ENCODE results near the gene FOLR1. TPM values are rescaled to one million over a fixed set of nuclear protein-coding genes. Genes with fewer than 3 reads are reported as not detected.
"Not testable (repeated sequence)": the region's sequence is repeated elsewhere in the genome, so short reads cannot be mapped to it uniquely, and the experiment has no call there.

FOLR1 gene
- total RNA-seq, 1 experiment from 2014 or later, result 0.23 TPM

- Histone ChIP-seq H3K4me3 (no peak overlapping the region), H3K36me3 (no peaks in the 10 kb centered on the region), H3K9me3 (no peaks in the 10 kb centered on the region), H3K27me3 (no peaks in the 10 kb centered on the region)
- no peak for DNase-seq
Observed at GRCh38 chr11:72177656-72178055, 14.3 kb upstream of the FOLR1 start.

- no peak for DNase-seq
- H3K9me3 ChIP-seq, result no peaks in the 10 kb centered on the region
- no peaks in the 10 kb centered on the region for H3K36me3 ChIP-seq
- H3K27me3 ChIP-seq, result no peaks in the 10 kb centered on the region
- no peak overlapping the region for H3K4me3 ChIP-seq
Observed at GRCh38 chr11:72179049-72179803, 12.7 kb upstream of the FOLR1 start.

- no peaks in the 10 kb centered on the region for H3K9me3 ChIP-seq
- no peak overlapping the region for H3K4me3 ChIP-seq
- no peaks in the 10 kb centered on the region for H3K36me3 ChIP-seq
- no peak for DNase-seq
- no peaks in the 10 kb centered on the region for H3K27me3 ChIP-seq
Observed at GRCh38 chr11:72179804-72180396, 12.0 kb upstream of the FOLR1 start.

GRCh38 chr11:72180892-72181552, 10.9 kb upstream of the FOLR1 start:
- not testable (repeated sequence) for H3K9me3 ChIP-seq, H3K27me3 ChIP-seq, H3K4me3 ChIP-seq, H3K36me3 ChIP-seq
- peak; percentile 15 for DNase-seq

- peak; percentile 35 for DNase-seq
- not testable (repeated sequence) for H3K36me3 ChIP-seq, H3K4me3 ChIP-seq, H3K27me3 ChIP-seq, H3K9me3 ChIP-seq
Observed at GRCh38 chr11:72181553-72181958, 10.4 kb upstream of the FOLR1 start.

- no peak overlapping the region for H3K4me3 ChIP-seq
- H3K27me3 ChIP-seq, result no peaks in the 10 kb centered on the region
- H3K36me3 ChIP-seq, result no peaks in the 10 kb centered on the region
- no peak for DNase-seq
- no peaks in the 10 kb centered on the region for H3K9me3 ChIP-seq
Observed at GRCh38 chr11:72188267-72188666, 3.7 kb upstream of the FOLR1 start.

GRCh38 chr11:72189455-72190250, 2.3 kb upstream of the FOLR1 start:
- no peaks in the 10 kb centered on the region for H3K9me3 ChIP-seq
- no peaks in the 10 kb centered on the region for H3K36me3 ChIP-seq
- peak; percentile 43 for DNase-seq
- no peak overlapping the region for H3K4me3 ChIP-seq
- no peaks in the 10 kb centered on the region for H3K27me3 ChIP-seq

- no peaks in the 10 kb centered on the region for H3K9me3 ChIP-seq
- no peaks in the 10 kb centered on the region for H3K36me3 ChIP-seq
- no peaks in the 10 kb centered on the region for H3K27me3 ChIP-seq
- no peak for DNase-seq
- no peak overlapping the region for H3K4me3 ChIP-seq
Observed at GRCh38 chr11:72190631-72191071, 1.3 kb upstream of the FOLR1 start.

GRCh38 chr11:72195518-72196270, 3.8 kb downstream of the FOLR1 start:
- no peaks in the 10 kb centered on the region for H3K27me3 ChIP-seq
- no peaks in the 10 kb centered on the region for H3K9me3 ChIP-seq
- H3K36me3 ChIP-seq, result no peaks in the 10 kb centered on the region
- no peak overlapping the region for H3K4me3 ChIP-seq
- no peak for DNase-seq

GRCh38 chr11:72201445-72201844, 9.5 kb downstream of the FOLR1 start:
- H3K9me3 ChIP-seq, H3K27me3 ChIP-seq, DNase-seq, H3K36me3 ChIP-seq, H3K4me3 ChIP-seq: not testable (repeated sequence)

- H3K27me3 ChIP-seq, result no peaks in the 10 kb centered on the region
- H3K36me3 ChIP-seq, result no peaks in the 10 kb centered on the region
Observed at GRCh38 chr11:72202571-72202970, 10.6 kb downstream of the FOLR1 start.

GRCh38 chr11:72203163-72203562, 11.2 kb downstream of the FOLR1 start:
- Histone ChIP-seq H3K27me3 (no peaks in the 10 kb centered on the region), H3K9me3 (no peaks in the 10 kb centered on the region), H3K4me3 (no peak overlapping the region), H3K36me3 (no peaks in the 10 kb centered on the region)
- no peak for DNase-seq

More at GRCh38 chr11:72202571-72202970, 10.6 kb downstream of the FOLR1 start:
- Histone ChIP-seq H3K4me3 (no peak overlapping the region), H3K9me3 (no peaks in the 10 kb centered on the region)
- DNase-seq, result no peak

GRCh38 chr11:72204886-72205285, 12.9 kb downstream of the FOLR1 start:
- Histone ChIP-seq H3K4me3 (no peak overlapping the region), H3K36me3 (no peaks in the 10 kb centered on the region), H3K27me3 (no peaks in the 10 kb centered on the region), H3K9me3 (peaks cover 5% of the 10 kb centered on the region)
- DNase-seq, result no peak

GRCh38 chr11:72206794-72207193, 14.9 kb downstream of the FOLR1 start:
- not testable (repeated sequence) for H3K4me3 ChIP-seq, DNase-seq, H3K27me3 ChIP-seq, H3K9me3 ChIP-seq, H3K36me3 ChIP-seq

- DNase-seq, result no peak
- Histone ChIP-seq H3K27me3 (peaks cover 2% of the 10 kb centered on the region; the same call in 1 of the 2 replicates), H3K36me3 (no peaks in the 10 kb centered on the region), H3K4me3 (no peak overlapping the region), H3K9me3 (peaks cover 10% of the 10 kb centered on the region)
Observed at GRCh38 chr11:72208281-72208680, 16.3 kb downstream of the FOLR1 start.

- Histone ChIP-seq H3K9me3 (peaks cover 13% of the 10 kb centered on the region), H3K4me3 (no peak overlapping the region), H3K27me3 (peaks cover 2% of the 10 kb centered on the region; the same call in 1 of the 2 replicates), H3K36me3 (no peaks in the 10 kb centered on the region)
- DNase-seq, result no peak
Observed at GRCh38 chr11:72209101-72209500, 17.2 kb downstream of the FOLR1 start.

Measured in MG63 (cell line).